ENCODE data around the gene D2HGDH. TPM values are rescaled to one million over a fixed set of nuclear protein-coding genes. Genes with fewer than 3 reads are reported as not detected.

D2HGDH gene
- total and polyA plus RNA-seq, 9 of the 15 experiments (the other 6 are each of a cell fraction or from before 2014, with no cell fraction given) = 0.39 to 30.8 (median 10.3) TPM

- Histone ChIP-seq H3K9me3 (replicated peaks; ENCODE audit: control insufficient read depth, insufficient read depth, low read depth, low read length) (no peaks in the 10 kb centered on the region), H3K4me3 (no peak overlapping the region), H3K79me2 (ENCODE audit: control insufficient read depth, insufficient read depth, low read length) (no peaks in the 10 kb centered on the region), H3K9me1 (ENCODE audit: control insufficient read depth, insufficient read depth, low read length) (no peaks in the 10 kb centered on the region), H3K27me3 (ENCODE audit: control insufficient read depth in 2 of 2, insufficient read depth in 2 of 2, low read length in 2 of 2) (no peaks in the 10 kb centered on the region), H3K36me3 (ENCODE audit: control insufficient read depth, insufficient read depth, low read length) (no peaks in the 10 kb centered on the region), H3K4me2 (ENCODE audit: insufficient read depth, low read length) (no peak overlapping the region), H3K4me1 (replicated peaks in 1 of 2; ENCODE audit: control insufficient read depth in 2 of 2, insufficient read depth in 2 of 2, low read length in 2 of 2) (peaks cover under 1 to 63% of the 10 kb centered on the region in 2 experiments; a peak in 3 of 5 replicates), H3K9ac (ENCODE audit: insufficient read depth in 1 of 2, low read depth in 2 of 2, low read length in 2 of 2) (peak overlapping the region in 1 of 2 experiments; percentile 3; a peak in 2 of 4 replicates), H2AFZ (ENCODE audit: low read depth, low read length) (peak overlapping the region; percentile 67; the same call in 1 of the 2 replicates), H3K27ac (ENCODE audit: extremely low read depth, low read depth, low read length) (no peak overlapping the region), H4K20me1 (replicated peaks; ENCODE audit: control insufficient read depth, insufficient read depth, low read length) (no peaks in the 10 kb centered on the region)
- DNase-seq (ENCODE audit: extremely low read depth in 1 of 4, low spot score in 3 of 4) (no peak), FAIRE-seq (no peak), ATAC-seq (no peak)
- POLR2A ChIA-PET = no interaction called here
- CTCF ChIA-PET (ENCODE audit: low intra/inter-chr PET ratio) = no interaction called here
- no TSS peak for BruUV-seq (replicated peaks)
- WGBS (ENCODE audit: insufficient coverage, low coverage, missing lambda C conversion rate) = 71% methylated on average over 15 of the region's 19 CpGs
- TF ChIP-seq PREB (CRISPR knock-in tag; IDR thresholded peaks at IDR 0.05) (no peak), RNF219 (CRISPR knock-in tag; IDR thresholded peaks at IDR 0.05) (no peak), SAFB (IDR thresholded peaks at IDR 0.05; ENCODE audit: borderline replicate concordance, low read depth, low read length) (no peak), NFE2 (IDR thresholded peaks at IDR 0.05; ENCODE audit: low read depth) (no peak)
- in situ Hi-C loops (cut with MboI) = no loop called here
- intact Hi-C loops (cut with micrococcal nuclease) = no loop called here
Measured at GRCh38 chr2:241797441-241798080, 63.1 kb downstream of the D2HGDH start.
